Progenitor cell of endocrine pancreas (in vitro differentiated cells): ENCODE results near the gene ARMC6. TPM values are rescaled to one million over a fixed set of nuclear protein-coding genes. Genes with fewer than 3 reads are reported as not detected.

Experiments used
- DNase-seq: peaks from one replicate; pipeline ENCODE4 v3.0.0; 2021; ENCODE audit warnings: low spot score; ENCODE audit not compliant: unreplicated experiment
- H3K27ac Mint-ChIP-seq: 2 replicates; pipeline ENCODE4 v1.8.0; 2021; ENCODE audit warnings: mild to moderate bottlenecking, moderate library complexity, mixed read lengths
- H3K27me3 Mint-ChIP-seq: 2 replicates; pipeline ENCODE4 v1.8.0; 2021; ENCODE audit warnings: mixed read lengths
- H3K36me3 Mint-ChIP-seq: 2 replicates; pipeline ENCODE4 v1.8.0; 2022; ENCODE audit warnings: mixed read lengths; ENCODE audit not compliant: insufficient read depth
- H3K4me1 Mint-ChIP-seq: 2 replicates; pipeline ENCODE4 v1.8.0; 2021; ENCODE audit warnings: low read depth, mixed read lengths
- H3K4me3 Mint-ChIP-seq: 2 replicates; pipeline ENCODE4 v1.8.0; 2021; ENCODE audit warnings: low read depth, mild to moderate bottlenecking, moderate library complexity, mixed read lengths
- H3K9me3 Mint-ChIP-seq: 2 replicates; pipeline ENCODE4 v1.8.0; 2021; ENCODE audit warnings: low read depth, mixed read lengths
- total RNA-seq: library from RNA; stranded (reverse); gene quantifications from 2 replicates; pipeline ENCODE4 v1.2.1, GENCODE V29; 2021
- TF ChIP-seq, protein P1 (sequence below): fragments of 200-600 bp; sonication (generic); IDR thresholded peaks from one replicate; pipeline ENCODE4 v1.5.0; 2021; ENCODE audit warnings: antibody characterized with exemption, mild to moderate bottlenecking; ENCODE audit not compliant: unreplicated experiment

The ARMC6 gene
- total RNA-seq, 1 donor from 2014 or later: 33.5 TPM

DNA sequence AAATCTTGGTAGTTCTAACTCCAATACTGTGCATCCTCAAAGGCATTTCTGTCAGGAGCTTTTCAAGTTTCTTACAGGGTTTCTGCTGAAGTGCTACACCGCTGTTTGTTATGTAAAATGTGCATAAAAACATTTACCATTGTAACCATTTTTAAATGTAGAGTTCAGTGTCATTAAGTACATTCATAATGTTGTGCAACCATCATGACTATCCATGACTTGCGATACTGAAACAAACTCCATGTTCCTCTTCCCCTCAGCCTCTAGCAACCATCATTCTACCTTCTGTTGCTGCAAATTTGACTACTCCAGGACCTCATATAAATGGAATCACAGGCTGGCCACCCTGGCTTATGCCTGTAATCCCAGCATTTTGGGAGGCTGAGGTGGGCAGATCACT, 16.0 kb downstream of the ARMC6 start:
- no peak for DNase-seq
- H3K4me3 Mint-ChIP-seq: no peak overlapping the region
- no peaks in the 10 kb centered on the region for H3K4me1 Mint-ChIP-seq
- peaks cover 6% of the 10 kb centered on the region for H3K36me3 Mint-ChIP-seq
- no peaks in the 10 kb centered on the region for H3K9me3 Mint-ChIP-seq
- TF ChIP-seq, protein P1, sequence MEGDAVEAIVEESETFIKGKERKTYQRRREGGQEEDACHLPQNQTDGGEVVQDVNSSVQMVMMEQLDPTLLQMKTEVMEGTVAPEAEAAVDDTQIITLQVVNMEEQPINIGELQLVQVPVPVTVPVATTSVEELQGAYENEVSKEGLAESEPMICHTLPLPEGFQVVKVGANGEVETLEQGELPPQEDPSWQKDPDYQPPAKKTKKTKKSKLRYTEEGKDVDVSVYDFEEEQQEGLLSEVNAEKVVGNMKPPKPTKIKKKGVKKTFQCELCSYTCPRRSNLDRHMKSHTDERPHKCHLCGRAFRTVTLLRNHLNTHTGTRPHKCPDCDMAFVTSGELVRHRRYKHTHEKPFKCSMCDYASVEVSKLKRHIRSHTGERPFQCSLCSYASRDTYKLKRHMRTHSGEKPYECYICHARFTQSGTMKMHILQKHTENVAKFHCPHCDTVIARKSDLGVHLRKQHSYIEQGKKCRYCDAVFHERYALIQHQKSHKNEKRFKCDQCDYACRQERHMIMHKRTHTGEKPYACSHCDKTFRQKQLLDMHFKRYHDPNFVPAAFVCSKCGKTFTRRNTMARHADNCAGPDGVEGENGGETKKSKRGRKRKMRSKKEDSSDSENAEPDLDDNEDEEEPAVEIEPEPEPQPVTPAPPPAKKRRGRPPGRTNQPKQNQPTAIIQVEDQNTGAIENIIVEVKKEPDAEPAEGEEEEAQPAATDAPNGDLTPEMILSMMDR: no peak
- no peaks in the 10 kb centered on the region for H3K27me3 Mint-ChIP-seq
- no peak overlapping the region for H3K27ac Mint-ChIP-seq

DNA sequence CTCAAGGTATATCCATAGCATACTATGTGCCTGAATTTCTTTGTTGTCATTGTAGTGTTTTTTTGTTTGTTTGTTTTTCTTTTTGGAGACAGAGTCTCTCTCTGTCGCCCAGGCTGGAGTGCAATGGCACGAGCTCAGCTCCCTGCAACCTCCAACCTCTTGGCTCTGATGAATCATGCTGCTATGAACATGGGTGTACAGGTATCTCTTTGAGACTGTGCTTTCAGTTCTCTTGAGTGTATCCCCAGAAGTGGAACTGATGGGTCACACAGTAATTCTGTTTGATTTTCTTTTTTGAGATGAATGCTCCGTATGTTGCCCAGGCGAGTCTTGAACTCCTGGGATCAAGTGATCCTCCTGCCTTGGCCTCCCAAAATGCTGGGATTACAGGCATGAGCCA, 16.7 kb downstream of the ARMC6 start:
- peaks cover 4% of the 10 kb centered on the region for H3K36me3 Mint-ChIP-seq

DNA sequence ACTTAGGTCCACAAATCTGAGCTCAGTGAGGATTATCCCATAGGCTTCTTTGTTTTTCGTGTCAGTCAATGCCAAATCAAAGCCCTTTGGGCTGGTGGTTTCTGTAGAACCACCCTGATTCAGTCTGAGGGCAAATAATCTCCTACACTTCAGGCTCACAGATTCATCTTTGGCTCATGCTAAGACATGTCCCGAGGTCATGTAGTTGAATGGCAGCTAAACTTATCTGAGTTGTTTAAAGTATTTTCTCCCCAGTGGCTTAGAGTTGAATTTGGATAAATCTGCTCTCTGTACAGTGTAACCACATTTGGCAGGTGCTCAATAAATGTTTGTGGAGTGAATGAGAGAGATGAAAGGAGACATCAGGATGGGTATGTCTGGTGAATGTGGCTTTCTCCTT, 17.3 kb downstream of the ARMC6 start:
- Mint-ChIP-seq H3K9me3 (no peaks in the 10 kb centered on the region), H3K4me1 (no peaks in the 10 kb centered on the region), H3K27ac (no peak overlapping the region), H3K27me3 (no peaks in the 10 kb centered on the region), H3K36me3 (peaks cover 2% of the 10 kb centered on the region), H3K4me3 (no peak overlapping the region)
- DNase-seq: no peak
- TF ChIP-seq, protein P1: no peak

More for the DNA sequence above, 16.7 kb downstream of the ARMC6 start:
- H3K27me3 Mint-ChIP-seq: no peaks in the 10 kb centered on the region
- no peaks in the 10 kb centered on the region for H3K4me1 Mint-ChIP-seq
- TF ChIP-seq, protein P1: no peak
- DNase-seq: no peak
- no peak overlapping the region for H3K4me3 Mint-ChIP-seq
- no peak overlapping the region for H3K27ac Mint-ChIP-seq
- H3K9me3 Mint-ChIP-seq: no peaks in the 10 kb centered on the region

DNA sequence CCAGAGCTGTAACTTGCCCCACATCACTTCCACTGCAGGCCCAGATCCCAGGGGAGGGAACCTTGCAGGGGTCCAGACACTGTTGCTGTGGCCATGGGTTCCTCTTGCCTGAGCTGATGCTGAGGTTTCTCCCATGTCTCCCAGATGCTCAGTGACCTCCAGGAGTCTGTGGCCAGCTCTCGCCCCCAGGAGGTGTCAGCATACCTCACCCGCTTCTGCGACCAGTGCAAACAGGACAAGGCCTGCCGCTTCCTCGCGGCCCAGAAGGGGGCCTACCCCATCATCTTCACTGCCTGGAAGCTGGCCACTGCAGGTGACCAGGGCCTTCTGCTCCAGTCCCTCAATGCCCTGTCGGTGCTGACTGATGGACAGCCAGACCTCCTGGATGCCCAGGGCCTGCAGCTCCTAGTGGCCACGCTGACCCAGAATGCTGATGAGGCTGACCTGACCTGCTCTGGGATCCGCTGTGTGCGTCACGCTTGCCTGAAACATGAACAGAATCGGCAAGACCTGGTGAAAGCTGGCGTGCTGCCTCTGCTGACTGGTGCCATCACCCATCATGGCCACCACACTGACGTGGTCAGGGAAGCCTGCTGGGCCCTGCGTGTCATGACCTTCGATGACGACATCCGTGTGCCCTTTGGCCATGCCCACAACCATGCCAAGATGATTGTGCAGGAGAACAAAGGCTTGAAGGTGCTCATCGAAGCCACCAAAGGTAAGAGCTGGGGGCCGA, 18.2 kb downstream of the ARMC6 start:
- Mint-ChIP-seq H3K27ac (no peak overlapping the region), H3K27me3 (no peaks in the 10 kb centered on the region), H3K36me3 (peaks cover 2% of the 10 kb centered on the region), H3K4me1 (no peaks in the 10 kb centered on the region), H3K9me3 (no peaks in the 10 kb centered on the region), H3K4me3 (no peak overlapping the region)
- DNase-seq: no peak
- TF ChIP-seq, protein P1: no peak

DNA sequence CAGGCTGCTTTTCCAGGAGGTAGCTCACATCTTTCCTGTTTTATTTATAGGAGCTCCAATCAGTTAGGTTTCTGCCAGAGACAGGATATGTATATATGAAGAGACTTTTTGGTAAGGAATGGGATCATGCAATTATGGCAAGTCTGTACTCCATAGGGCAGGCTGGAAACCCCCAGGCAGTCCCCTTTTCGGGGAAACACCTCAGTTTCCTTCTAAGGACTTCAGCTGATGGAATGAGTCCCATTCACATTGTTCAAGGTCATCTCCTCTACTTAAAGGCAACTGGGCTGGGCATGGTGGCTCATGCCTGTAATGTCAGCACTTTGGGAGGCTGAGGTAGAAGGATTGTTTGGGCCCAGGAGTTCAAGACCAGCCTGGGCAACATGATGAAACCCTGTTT, 19.5 kb downstream of the ARMC6 start:
- Mint-ChIP-seq H3K4me1 (no peaks in the 10 kb centered on the region), H3K27ac (no peak overlapping the region), H3K27me3 (no peaks in the 10 kb centered on the region), H3K9me3 (no peaks in the 10 kb centered on the region), H3K36me3 (peaks cover 1% of the 10 kb centered on the region), H3K4me3 (no peak overlapping the region)
- no peak for DNase-seq
- TF ChIP-seq, protein P1: no peak
